HG02642 (cell line): ENCODE measurements around the gene ITPR3.

Experiments
- ATAC-seq: cut with Tn5 transposase; IDR thresholded peaks from one replicate; pipeline ENCODE4 v1.9.1; 2021; ENCODE audit warnings: mild to moderate bottlenecking; ENCODE audit not compliant: unreplicated experiment, poor library complexity

Gene ITPR3

DNA sequence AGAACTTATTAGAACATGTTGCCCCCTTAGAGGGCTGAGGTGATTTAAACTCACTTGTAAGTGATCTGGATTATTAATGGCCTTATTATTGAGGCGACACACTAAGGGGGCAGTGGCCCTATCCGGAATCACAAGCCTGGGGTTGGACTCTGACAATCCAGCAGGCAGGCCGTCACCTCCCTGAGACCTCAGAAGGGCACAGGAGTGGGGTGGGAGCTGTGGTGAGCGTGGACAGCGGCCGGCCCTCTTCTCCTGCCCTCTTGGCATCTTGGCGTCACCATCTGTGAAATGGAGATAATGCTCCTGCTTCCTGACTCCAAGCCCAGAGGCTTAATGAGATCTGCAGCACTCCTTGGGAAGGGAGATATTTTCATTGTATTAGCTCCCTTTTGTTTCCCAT, 106.0 kb downstream of the ITPR3 start:
- no peak for ATAC-seq

DNA sequence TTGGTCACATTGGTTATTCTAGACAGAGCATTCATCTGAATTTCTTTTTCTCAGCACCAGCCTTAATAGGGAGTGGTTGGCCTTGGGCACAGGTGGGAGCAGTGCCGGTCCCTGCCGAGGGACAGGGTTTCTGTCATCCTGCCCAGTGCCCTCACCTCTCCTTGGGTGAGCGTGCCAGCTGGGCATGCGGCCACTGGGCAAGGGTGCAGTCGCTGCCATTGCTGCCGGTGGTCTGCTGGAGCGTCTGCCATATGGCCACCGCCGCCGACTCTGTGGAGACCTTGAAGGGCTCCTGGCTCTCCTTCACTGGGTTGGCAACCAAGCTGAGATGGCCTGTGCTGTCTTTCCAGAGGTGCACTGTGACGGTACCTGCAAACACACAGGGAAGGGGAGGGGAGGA, 106.8 kb downstream of the ITPR3 start:
- ATAC-seq: no peak

DNA sequence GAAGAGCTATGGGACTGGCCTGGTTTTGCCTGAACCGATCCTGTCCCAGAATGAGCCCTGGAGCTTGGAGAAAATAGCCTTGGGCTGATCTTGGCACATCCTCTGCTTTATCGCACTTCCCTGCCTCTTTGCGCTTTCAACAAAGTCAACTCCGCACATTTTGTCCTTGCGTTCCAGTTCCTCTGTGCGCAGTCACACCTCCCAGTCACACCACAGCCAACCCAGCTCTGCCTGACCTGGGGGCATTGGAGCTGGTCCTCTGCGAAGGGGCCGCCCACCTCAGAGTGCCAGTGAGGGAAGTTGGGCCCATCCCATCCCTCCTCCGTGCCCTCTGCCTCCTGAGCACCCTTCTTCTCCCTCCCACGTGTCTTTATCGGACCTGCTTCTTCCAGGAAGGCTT, 107.3 kb downstream of the ITPR3 start:
- ATAC-seq: no peak

DNA sequence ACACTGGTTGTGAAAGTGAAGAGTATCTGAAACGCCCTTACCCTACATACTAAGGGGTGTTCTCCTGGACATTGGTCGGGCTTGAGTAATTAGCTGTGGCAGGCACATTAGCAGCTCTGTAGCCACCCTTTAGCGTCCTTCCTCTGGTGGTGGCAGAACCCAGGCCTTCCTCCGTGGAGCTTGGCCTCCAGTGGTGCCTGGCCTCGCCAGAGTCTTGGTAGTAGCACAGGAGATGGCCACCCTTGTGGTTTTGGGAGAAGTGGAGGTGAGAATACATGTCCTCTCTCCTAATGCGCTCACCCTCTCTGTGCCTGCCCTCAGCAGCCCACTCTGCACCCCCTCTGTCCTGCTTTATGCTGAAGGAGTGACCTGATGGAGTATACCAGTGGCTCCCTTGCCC, 107.9 kb downstream of the ITPR3 start:
- no peak for ATAC-seq

DNA sequence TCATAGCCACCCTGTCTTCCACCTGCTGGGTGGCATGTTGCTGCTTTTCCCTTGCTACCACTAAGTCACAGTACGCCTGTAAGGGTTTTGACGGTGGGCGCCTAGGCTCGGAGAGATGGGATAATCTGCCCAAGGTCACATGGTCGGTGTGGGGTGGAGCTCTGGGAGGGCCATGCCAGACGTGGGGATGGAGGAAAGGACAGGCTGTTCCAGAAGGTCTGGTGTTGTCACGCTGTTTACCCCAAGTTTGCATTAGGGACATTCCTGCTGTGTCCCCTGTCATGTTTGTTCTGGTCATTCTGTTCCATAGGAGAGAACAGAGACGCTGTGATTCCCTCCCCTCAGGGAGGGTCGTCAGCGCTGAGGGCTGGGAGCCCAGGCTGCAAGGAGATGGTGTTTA, 109.5 kb downstream of the ITPR3 start:
- no peak for ATAC-seq

DNA sequence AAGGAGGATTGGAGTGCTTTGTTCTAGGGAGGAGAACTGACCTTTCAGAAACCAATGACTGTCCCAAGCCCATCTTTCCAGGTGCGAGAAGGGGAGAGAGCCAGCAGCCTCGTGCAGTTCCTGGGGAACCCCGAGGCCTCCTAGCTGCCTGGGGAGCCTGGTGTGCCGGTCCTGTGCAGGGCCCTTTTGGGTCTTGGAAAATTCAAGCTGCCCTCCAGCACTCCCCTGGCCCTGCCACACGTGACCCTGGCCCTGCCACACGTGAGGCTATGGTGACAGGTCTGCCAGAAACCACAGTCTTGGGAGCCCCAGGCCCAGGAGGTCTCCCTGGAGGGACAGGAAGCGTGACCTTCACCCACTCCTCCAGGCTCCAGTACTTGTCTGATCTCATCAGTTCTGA, 109.9 kb downstream of the ITPR3 start:
- no peak for ATAC-seq

DNA sequence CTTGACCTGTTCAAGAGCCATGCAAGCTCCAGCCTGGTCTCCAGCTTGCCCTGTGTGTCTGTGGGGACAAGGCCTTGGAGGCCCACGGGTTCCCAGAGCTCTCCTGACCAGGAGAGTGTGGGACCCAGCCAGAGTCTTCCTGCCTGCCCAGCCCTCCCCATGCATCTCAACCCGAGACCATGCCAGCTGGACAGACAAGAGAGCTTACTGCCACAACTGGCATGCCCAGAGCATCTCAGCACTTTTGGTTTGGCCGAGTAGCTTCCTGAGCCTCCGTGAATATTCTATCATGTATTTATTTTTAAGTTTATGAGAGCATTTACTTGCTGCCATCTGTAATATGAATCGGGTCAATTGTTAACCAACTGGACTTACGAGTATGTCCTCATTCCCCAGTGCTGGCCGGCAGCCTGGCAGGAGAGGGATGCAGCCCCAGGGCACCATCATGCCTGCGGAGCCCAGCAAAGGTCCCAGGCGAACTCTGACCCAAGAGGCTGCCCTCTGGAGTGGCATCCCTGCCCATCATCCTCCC, 110.7 kb downstream of the ITPR3 start:
- ATAC-seq: no peak

DNA sequence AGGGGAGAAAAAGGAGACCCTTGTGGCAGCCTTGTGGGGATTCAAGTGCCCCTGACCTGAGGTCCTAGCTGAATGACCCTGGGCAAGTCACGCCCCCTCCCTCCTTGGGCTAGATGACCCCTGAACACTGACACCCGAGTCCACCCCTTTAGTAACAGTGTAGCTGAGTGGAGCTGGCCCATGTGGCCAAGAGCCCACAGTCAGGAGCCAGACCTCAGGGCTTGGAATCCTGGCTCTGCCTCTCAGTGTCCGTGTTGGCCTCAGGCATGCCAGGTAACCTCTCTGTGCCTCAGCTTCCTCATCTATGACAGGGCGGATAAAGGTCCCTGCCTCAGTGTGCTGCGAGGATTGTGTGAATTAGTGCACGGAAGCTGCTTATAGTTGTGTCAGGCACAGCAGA, 111.3 kb downstream of the ITPR3 start:
- ATAC-seq: no peak

DNA sequence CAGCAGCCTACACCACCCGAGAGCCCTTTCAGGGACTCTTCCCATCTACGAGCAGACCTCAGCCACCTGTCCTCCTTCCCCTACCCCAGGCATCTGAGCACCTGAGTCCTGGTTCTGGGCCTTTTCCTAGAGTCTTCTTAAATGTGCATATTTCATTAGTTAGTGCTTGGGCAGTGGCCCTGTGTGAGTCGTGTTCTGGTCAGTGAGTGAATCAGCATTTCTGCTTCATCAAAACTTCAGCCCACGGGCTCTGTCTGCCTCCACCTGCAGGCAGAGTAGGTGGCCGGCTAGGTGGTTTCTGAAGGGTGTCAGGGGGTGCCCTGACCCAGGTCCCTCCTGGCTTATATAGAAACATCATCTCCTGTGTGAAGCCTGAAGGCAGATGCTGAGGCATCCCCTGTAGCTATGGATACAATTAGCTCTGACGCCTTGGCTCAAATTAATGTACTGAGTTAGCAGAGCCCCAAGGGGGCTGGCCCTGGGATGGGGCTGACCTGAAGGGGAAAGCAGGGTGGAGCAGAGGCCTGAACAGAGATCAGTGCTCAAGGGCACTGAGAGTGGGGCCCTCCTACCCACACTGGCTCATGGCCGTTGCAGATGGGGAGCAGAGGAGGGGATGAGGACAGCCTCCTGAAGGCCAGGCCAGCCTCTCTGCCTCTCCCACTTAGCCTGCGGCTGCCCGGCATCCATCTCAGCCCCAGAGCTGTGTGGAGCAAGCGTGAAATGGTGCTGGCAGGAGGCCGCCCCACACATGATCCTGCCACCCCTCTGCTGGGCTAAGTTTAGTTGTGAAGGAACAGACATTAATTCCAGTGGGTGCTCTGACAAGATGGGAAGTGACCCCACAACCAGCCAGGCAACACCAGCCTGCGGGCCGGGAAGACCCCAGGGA, 111.9 kb downstream of the ITPR3 start:
- ATAC-seq: no peak

DNA sequence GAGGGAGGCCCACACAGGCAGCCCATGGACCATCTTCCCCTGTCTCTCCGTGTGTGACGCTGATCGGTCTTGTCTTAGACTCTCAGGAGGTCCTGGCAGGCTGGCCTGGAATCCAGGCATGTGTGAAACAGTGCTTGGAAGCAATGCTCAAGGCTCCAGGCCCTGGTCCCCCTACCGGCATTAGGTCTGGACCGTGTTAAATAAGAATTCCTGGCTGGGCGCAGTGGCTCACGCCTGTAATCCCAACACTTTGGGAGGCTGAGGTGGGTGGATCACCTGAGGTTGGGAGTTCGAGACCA, 112.5 kb downstream of the ITPR3 start:
- no peak for ATAC-seq

DNA sequence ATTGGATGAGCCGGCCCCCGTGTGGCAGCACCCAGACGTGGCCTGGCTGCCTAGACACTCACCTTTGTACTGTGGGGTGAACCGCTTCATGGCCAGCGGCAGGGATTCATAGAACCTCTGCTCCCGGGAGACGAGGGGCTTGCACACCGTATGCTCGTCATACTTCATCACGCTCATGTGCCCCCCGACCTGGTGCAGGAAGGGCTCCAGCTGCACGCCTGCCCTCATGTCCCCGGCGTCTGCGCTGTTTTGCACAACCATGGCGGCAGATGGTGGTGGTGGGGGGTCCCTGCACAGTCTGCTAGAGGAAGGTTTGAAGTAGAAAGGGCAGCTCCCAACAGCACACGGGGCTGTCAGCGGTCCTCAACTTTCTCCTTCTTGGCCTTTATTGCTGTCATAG, 114.1 kb downstream of the ITPR3 start:
- ATAC-seq: no peak

DNA sequence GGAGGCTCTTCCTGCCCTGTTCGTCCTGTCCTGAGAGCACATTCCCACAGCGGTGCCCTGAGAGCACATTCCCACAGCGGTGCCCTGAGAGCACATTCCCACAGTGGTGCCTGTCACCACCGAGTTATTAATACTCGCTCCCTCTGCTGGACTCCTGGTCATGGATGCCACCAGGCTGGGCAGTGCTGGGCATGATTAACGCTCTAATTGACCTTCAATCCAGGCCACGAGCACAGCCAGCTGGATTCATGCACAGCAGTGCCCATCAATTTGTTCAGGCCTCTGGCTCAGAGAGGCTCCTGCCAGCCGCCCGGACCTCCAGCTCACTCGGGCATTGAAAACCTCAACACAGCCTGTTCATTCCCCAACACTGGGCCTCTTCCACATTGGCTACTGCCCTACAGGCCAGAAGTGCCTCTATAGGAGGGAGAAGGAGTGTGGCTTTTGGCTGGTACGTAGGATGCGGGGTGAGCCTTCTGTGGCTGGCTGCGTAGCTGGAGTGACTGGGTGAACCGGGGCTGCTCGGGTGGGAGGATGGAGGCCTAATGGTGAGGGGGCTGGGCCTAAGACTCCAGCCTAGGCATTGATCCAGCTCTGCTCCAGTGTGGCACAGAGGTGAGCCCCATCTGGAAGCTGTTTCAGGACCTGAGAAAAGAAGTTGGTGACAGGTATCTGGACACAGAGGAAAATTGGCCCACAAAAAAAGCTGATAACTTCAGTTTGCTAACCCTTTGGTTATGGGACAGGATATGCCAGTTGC, 116.3 kb downstream of the ITPR3 start:
- no peak for ATAC-seq

DNA sequence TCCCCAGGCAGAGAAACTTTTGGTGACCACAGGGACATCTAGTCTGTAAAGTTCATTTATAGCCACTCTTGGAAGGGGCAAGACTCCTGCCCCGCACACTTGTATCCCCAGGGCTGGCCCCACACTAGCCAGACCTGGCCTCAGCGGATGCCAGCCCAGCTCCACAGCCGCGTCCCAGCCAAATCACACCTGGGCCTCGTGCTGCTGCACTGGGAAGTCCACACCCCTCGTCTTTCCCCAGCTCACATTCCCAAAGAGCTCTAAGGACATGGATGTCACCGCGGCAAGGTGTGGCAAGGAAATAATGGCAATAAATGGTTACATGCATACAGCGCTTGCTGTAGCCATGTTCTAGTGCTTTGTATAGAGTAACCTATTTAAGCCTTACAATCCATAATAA, 117.0 kb downstream of the ITPR3 start:
- no peak for ATAC-seq

DNA sequence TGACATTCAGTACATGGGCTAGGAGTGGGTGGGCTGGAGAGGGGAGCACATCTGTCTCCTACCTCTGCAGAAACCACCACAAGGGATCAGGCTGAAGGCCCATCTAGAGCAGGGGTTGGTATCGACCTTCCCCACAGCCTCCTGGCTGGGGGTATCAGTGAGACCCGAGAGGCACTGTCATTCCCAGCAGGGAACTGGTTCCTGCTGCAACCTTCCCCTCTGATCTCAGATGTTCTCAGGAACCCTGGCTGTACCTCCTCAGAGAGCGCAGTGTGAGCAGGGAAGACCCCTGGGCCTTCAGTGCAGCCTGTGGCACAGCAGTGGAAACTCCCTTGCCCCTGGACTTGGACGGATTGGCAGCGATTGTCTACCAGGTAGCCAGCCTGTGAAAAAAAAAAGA, 117.8 kb downstream of the ITPR3 start:
- no peak for ATAC-seq

DNA sequence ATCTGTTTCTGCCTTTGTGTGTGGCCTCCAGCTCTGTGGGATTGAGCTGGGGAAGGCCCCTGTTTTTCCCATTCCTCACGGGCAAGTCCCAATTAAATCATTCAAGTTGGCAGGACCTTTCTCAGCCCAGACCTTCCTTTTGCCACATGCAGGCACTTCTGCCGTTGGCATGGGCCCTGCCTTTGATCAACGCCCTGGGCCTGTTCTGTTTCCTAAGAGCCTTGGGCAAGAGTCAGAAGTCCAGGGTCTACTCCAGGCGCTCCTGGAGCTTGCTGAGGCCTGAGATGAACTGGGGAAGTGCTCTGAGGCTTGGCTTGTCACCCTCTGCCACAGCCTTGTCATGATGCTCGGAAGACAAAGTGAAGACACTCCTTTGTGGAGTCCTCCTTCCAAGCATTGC, 118.4 kb downstream of the ITPR3 start:
- ATAC-seq: no peak

DNA sequence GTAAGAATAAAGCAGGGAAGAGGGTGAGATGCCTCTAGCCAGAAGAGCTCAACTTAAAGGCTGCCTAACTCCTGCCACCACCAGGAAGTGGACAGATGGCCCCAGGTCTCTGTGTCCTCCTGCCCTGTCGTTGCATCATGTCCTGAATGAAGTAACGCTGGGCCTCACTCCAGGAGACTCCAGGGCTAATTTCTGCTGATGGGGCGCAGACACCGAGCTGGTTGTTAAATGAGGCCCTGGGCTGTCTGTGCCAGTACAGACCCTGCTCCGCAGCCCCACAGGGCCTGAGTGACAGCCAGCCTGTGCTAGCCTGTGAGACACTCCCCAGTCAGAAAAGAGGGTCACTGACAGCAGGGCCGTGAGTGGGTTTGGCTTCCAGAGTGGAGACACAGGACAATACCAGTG, 119.1 kb downstream of the ITPR3 start:
- ATAC-seq: no peak

DNA sequence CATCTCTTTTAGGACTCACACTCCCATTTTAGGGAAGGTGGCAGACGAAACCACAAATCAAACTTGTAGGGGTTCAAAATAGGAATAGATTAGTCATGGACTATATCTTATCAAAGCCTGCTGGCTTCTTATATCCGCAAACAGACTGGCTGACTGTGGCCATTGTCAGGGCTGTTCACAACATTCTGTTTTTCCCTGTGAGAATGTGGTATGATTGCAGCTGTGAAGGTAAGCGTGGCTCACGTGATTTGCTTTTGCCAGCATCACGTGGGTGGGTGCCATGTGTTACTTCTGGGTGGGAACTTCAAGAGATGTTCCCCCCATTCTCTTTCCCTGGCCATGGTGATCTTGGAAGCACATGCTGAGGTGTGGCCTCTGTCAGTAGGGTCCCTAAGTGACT, 119.7 kb downstream of the ITPR3 start:
- ATAC-seq: no peak

DNA sequence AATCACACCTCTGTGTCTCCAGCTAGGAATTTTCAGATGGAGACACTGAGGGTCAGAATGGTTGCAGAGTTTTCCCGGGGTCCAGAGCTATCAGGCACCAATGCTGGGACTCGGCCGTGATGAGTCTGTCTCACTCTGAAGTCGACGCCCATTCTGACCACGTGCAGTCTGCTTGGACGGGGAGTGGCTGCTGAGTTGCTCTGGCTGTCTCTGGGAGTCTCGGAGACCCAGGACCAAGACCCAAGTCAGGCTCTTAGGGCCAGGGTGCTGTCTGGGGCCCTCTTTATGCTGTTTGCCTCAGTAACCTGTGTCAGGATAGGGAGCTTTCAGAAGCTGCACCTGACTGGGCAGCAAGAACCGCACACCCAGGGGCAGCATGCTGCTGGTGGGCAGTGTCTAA, 121.0 kb downstream of the ITPR3 start:
- no peak for ATAC-seq

DNA sequence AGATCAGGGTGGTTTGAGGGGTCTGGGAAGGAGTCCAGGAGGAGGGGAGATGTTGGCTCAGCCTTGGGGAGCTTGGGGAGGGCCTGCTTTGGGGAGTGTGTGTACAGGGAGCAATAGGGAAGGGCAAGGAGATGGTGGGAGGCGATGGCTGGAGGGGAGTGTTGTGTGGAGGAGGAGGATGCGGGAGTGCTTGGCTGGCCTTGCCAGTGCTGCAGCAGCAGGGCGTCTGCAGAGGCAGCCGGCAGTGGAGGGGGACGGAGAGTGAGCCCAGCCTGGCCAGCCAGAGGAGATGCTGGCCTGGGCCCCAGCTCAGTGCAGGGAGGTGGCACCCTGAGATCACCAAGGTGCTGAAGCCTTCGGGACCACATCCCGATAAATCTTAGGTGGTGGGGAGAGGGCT, 121.7 kb downstream of the ITPR3 start:
- no peak for ATAC-seq

DNA sequence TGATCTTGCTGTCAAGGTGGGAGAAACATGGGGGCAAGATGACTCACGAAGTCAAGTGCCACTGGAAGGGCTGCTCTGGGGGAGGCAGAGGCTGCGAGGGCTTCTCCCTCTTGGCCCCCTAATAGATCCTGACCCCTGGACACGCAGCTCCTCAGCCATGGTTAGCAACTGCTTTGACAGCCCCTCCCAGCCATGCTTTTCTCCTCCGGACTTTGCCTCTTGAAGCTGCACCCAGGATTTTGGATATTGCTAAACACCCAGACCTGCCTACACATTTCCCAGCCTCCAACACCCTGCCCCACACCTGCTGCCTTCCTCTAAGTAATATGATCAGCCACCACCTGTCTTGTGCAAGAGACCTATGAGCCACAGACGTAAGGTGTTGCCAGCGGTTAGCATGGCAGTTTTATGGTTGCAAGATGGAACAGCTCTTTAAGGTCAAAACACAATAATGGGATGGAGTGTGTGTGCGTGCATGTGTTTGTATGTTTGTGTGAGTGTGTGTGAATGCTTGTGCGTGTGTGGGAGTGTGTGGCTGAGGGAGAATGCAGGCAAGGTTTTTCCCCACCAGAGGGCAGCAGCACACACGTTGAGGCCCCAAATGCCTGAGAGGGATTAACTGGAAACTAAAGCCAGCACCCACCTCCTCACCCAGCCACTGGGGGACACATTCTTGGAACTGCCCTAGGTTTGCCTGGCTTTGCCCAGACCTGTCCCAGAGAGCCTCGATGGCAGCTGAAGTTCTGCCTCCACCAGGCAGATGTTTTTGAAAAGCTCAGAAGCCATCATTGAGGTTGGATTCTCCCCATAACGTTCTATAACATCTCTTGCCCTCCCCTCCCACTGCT, 123.1 kb downstream of the ITPR3 start:
- ATAC-seq: no peak
